Measurements from ENCODE around the gene RFX1.
A peak's percentile ranks its signal among the peaks of the same experiment; 100 is the strongest.
"Not testable (repeated sequence)": the region's sequence is repeated elsewhere in the genome, so short reads cannot be mapped to it uniquely, and the experiment has no call there.

Gene RFX1

DNA sequence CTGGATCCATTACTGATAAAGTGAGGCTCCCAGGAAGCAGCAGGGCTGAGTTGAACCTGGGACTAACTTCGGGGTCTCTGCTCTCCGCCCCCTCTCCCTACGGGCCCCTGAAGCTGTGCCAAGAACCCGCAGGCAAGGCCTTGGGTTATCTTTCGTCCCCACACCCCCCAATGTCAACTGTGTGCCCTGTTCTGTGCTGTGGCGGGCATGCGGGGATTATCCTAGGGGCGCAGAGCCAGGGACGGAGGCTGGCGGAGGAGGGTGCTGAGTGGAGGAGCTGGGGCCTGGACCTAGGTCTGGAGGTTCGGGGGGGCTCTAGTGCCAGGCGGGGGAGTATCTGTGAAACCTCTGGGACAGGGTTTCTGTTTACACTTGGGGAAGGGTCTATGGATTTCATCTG is 26.4 kb downstream of the RFX1 start:
- no peak for DNase-seq (ENCODE audit: low read depth, low spot score)

DNA sequence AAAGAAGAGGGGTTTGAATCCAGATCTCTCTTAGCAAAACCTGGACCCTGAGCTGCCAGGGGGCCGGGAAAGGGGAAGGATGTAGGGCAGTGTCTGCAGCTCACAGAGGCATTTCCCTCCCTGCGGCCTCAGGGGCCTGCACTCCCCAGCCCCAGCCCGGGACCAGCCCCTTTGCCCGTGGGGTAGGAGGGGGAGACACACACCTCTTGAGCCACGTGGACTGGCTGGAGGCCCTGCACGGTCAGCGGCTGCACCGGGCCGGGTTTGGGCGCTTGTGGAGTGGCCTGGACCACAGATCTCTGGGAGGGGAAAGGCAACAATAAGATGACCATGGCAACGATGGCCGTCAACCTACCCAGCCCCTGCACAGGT is 26.9 kb downstream of the RFX1 start:
- no peak for DNase-seq (ENCODE audit: low read depth, low spot score)

DNA sequence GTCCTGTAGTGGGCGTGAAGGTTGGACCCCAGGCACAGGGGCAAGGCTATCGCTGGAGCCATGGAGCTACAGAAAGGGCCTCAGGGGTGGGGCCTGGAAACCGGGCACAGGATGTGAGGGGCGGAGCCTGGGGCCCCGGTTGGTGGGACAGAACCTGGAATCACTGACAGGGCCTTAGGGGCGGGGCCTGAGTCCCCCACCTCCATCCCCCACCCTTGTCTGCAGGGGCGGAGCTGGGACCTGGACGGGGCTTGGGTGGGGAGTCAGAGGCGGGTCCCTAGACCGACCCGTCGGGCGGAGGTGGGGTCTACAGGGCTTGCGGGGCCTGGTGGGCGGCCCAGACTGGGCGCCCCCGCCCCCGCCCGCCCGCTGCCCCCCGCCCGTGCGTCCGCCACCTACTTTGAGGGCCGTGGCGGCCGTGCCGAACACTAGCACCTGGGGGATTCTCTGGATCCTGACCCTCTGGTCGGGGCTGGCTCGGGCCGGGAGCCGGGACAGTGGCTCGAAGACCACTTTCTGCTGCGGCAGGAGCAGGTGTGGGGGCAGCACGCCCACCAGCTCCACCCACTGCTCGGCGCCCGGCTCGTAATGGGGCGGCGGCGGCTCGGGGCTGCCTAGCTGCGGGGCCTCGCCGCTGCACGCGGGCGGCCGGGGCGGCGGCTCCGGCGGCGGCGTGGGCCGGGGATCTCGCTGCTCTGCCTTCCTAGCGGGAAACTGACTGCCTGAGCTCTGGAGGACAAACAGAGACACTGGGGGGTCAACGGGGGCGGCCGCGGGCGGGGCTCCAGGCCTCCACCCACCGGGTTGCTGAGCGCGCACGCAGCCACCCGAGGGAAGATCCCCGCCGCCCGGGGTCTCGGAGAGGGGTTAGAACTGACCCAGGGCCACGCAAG is 27.5 kb downstream of the RFX1 start:
- DNase-seq (ENCODE audit: low read depth, low spot score), result no peak

DNA sequence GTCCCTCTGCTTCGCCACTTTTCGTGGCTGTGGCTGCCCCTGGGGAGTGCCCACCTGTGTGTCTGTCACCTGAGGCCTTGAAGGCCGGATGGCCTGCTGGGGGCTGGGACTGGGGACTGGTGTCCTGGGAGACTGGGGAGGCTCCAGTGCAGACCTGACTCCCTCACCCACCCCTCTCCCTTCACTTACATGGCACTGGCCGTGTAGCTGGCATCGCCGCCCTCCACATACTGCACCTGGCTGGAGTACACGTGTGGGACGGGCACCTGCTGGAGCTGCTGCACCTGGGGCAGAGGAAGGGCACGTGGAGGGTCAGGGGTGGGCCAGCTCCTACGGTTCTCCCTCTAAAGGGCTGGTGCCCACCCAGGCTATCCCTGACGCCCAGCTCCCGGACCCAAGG is 28.3 kb downstream of the RFX1 start:
- DNase-seq (ENCODE audit: low read depth, low spot score), result no peak

DNA sequence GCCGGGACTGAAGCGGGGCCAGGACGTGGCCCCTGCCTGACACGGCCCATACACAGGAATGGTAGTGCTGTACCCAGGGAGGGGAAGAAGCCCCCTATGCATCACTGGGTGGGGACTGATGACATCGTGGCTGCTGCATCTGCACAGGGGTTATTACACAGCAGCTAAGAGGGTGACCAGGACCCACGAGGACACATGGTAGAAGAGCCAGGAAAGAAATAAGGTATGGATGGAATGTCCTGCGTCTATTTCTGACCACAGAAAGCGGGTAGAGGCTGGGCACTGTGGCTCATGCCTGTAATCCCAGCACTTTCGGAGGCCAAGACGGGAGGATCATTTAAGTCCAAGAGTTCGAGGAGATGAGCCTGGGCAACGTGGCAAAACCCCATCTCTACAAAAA is 29.7 kb downstream of the RFX1 start:
- no peak for DNase-seq (ENCODE audit: low read depth, low spot score)

DNA sequence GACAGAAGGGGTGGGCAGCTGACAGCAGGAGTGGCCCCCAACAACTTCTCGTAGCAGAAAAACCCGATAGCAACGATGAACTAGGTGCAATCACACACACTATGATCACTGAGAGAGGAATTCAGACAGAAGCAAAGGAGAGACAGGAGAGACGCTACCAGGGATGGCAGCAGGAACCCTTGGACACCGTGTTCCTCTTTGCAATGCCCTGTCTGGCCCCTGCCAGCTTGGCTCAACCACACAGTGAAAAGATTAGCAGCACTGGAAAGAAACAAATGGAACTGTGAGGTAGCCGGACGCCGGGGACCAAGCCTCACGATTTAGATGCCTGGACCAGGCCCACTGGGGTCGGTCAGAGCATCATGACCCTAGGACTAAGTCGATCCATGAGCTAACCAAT is 30.2 kb downstream of the RFX1 start:
- no peak for DNase-seq (ENCODE audit: low read depth, low spot score)

DNA sequence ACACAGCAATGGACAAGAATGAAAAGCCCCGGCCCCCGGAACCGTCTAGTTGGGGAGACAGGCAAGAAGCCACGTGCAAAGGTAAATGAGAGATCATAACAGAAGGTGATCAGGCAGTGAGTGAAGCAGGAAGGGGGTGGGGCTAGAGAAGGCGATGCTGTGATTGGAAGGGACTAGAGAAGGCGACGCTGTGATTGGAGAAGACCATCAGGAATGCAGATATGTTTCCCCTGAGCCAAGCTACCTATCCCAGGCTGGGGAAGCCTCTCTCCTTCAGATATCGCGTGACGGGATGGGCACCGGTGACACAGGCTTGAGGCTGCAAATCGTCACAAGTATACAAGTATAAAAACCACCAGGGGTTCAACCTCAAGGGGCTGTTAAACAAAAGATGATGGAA is 32.0 kb downstream of the RFX1 start:
- no peak for DNase-seq (ENCODE audit: low read depth, low spot score)

DNA sequence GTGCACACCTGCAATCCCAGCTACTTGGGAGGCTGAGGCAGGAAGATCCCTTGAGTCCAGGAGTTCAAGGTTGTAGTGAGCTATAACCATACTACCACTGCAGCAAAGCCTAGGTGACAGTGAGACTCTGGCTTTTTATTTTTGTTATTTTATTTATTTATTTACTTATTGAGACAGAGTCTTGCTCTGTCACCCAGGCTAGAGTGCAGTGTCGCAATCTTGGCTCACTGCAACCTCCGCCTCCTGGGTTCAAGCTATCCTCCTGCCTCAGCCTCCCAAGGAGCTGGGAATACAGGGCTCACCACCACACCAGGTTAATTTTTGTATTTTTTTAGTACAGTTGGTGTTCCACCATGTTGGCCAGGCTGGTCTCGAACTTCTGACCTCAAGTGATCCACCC is 32.6 kb downstream of the RFX1 start:
- DNase-seq (ENCODE audit: low read depth, low spot score), result not testable (repeated sequence)

DNA sequence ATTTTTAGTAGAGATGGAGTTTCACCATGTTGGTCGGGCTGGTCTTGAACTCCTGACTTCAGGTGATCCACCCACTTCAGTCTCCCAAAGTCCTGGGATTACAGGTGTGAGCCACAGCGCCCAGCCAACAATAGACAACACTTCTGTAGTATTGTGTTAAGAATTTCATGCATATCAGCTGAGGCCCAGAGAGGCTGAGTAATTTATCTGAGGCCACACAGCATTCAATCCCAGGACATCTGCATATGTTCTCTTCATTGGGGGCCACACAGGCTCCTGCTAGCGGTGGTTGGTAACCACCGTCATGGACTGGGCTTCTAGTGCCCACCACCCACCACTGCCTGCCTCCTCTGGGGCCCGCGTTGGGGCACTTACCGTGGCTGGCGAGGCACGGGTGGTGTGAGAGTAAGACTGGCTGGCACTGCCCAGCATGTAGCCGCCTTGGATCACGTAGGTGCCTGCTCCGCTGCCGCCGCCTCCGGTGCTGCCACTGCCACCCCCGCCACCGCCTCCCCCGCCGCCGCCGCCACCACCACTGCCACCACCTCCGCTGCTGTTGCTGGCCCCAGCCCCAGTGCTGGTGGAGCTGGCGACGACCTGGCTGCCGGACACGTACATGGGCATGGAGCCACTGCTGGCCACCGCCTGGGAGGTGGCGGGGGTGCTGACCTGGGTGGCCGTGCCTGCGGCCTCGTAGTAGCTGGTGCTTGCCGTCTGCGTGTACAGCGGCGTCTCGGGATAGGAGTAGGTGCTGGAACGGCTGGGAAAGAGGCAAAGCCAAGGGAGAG is 33.6 kb downstream of the RFX1 start:
- no peak for DNase-seq (ENCODE audit: low read depth, low spot score)

DNA sequence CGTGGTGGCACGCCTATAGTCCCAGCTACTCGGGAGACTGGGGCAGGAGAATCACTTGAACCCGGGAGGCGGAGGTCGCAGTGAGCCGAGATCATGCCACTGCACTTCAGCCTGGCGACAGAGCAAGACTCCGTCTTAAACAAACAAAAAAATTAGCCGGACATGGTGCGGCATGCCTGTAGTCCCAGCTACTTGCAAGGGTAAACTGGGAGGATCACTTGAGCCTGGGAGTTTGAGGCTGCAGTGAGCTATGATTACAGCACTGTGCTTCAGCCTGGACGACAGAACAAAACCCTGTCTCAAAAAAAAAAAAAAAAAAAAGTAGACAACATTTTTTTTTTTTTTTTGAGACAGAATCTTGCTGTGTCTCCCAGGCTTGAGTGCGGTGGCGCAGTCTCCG is 34.3 kb downstream of the RFX1 start:
- DNase-seq (ENCODE audit: low read depth, low spot score), result not testable (repeated sequence)

DNA sequence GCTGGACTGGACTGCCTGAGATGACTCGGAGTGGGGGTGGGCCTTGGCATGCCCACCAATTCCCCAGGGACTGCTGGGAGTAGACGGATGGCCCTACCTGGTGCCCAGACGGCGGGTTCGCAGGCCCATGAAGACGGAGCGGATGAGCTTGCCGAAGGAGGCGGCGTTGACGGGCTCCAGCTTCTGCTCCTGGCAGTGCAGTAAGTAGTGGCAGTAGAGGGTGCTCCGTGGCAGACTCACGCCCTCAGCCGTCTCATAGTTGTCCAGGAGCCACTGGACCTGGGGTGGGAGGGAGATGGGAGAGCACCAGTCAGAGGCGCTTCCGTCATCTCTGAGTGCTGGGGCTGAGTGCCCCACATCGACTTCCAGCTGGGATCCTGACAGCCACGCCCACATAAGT is 36.2 kb downstream of the RFX1 start:
- no peak for DNase-seq (ENCODE audit: low read depth, low spot score)

DNA sequence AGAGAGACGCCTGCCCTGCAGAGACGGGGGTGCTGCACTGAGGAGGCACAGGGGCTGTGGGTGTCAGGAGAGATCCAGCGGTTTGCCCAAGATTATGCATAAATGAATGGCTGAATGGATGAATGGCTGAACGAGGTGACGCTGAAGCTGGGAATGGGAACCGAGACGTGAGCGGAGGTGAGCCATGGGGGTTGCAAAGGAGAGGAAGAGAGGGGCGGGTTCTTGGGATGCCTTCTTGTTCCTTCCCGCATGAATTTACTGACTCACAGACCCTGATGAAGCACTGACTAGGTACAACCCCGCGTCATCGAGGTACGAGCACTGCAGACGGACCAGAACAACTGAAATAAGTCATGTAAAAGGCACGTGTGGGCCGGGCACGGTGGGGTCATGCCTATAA is 37.1 kb downstream of the RFX1 start:
- DNase-seq (ENCODE audit: low read depth, low spot score), result no peak

DNA sequence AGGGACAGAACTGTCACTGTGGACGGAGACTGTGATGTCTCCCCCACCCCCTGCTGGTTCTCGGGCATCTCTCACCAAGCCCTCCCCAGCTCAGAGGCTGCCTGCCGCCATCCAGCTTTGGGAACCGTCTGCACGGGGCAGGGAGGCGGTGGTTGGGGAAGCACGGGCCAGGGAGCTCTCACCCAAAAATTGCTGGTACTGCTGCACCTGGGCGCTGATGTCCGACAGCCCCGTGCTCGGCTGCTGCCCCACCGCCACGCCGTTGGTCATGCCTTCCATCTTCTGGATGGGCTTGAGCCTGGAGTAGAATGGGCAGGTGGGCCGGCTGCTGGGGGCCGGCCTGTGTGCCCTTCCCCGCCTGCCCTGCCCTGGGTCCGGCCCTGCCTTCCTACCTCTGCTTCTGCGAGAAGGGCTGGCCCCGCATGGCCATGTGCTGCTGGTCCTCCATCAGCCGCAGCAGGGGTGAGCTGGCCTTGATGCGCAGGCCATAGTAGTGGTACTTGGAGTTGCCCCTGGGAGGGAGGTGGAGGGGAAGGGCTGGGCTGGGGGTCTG is 37.7 kb downstream of the RFX1 start:
- no peak for DNase-seq (ENCODE audit: low read depth, low spot score)

DNA sequence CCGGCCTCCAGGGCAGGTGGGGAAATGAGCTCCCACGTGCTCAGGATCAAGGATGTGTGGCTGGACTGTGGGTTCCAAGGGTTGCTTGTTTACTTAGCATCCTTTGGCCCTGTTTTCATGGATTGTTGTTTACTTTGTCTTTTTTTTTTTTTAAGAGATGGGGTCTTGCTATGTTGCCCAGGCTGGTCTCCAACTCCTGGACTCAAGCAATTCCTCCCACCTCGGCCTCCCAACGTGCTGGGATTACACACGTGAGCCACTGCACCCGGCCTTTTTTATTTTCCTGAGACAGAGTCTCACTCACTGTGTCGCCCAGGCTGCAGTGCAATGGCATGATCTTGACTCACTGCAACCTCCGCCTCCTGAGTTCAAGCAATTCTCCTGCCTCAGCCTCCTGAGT is 38.9 kb downstream of the RFX1 start:
- not testable (repeated sequence) for DNase-seq (ENCODE audit: low read depth, low spot score)

DNA sequence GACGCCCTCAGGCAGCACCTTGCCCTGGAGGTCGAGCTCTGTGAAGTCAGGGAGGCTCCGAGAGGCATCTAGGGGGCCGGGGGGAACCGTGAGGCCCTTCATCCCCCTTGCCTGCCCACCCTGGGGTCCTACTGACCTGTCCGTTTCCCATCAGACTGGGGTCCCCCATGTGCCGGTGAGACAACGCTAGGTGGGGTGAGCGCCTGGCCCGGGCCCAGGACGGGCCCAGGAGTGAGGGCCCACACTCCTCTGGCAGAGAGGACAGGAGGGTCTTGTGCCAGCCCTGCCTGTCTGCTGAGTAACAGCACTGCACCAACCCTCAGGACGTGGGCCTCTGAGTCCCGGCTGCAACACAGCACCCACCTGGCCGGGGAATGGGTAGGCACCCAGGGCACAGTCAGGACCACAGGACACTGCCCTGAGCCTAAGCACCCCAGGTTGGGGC is 39.4 kb downstream of the RFX1 start:
- DNase-seq (ENCODE audit: low read depth, low spot score), result no peak

DNA sequence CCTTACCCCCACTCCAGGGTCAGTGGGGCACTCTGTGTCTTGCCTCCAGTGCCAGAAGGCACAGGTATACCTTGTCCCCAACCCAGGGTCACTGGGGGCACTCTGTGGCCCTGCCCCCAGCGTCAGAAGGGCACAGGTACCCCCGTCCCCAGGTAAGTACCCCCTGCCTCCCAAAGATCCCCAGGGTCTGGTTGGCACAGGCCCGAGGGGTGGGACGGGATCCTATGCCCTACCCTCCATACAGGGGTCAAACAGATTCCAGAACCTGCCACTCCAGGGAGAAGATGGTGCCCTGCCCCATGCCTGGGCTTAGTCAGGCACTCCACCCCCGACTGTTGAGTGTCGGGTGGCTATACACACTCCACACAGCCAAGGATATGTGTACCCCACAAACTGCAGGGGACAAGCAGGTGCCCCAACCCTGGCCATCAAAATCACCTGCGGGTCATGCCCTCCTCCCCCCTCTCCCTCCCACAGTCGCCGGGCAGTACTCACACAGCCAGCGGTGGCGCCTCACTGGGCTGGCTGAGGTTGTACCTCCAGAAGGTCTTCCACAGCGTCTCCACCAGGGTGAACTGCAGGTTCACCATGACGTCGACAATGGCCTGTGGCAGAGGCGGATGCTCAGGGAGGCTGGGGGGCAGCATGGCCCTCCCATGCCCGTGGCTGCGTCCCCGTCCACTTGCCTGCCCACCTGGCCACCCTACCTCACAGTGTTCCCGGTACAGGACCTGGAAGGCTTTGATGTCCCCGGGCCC is 40.0 kb downstream of the RFX1 start:
- DNase-seq (ENCODE audit: low read depth, low spot score), result no peak

DNA sequence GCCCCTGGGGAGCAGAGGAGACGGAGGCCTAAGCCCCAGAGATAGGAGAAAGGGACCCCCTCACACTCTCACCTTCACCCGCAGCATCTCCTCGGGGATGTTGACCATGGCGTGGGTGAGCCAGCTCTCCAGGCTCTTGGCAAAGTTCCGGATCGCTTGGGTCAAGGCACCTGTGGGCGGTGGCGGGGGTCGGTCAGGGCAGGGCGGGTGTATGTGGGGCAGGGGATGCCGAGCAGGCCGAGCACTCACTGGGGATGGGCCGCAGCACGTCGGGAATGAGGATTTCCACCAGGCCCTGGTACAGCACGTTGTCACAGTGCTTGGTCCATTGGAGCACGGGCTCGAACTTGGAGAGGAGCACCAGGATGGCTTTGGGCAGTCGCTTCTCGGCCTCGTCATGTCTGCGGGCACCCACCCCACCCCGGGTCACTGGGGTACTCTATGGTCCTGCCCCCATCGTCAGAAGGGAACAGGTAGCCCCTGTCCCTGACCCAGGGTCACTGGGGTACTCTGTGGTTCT is 40.7 kb downstream of the RFX1 start:
- no peak for DNase-seq (ENCODE audit: low read depth, low spot score)

DNA sequence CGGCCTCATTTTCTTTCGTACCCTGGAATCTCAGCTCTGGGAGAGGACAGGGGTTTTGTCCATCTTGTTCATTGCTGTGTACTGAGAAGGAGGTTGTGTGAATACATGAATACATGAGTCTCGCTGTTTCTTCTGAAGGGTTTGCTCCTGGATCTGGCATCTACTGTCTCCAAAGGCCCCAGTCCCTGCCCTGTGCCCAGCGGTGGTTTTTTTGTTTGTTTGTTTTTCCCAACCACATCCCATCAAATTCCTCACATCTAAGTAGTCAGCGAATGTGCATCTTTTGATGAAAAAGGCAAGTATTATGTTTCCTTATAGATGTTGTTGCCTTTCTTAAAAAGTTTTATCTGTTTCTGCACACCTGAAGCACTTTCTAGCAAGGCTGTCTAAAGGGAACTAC is 41.3 kb downstream of the RFX1 start:
- peak; percentile 50 for DNase-seq (ENCODE audit: low read depth, low spot score)

DNA sequence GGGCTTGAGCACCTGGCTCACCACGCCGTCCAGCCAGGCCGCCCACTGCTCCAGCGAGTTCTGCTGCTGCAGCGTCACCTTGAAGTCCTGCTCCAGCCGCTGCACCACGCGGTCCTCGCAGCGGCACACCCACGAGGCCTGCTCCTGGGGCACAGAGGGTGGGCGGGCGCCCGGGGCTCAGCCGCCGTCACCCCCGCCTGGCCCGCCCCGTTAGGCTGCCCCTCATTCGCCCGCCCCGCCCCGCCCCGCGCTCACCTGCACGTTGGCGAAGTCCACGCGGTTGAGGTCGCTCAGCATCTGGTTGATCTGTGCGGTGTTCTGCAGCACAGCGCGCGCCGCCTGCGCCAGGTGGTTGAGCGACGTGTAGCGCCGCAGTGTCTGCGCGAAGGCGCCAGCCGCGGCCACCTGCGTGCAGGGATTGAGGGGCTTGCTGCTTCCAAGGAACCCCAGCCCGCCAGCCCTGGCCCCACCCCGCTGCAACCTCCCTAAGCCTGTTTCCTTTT is 42.5 kb downstream of the RFX1 start:
- no peak for DNase-seq (ENCODE audit: low read depth, low spot score)

DNA sequence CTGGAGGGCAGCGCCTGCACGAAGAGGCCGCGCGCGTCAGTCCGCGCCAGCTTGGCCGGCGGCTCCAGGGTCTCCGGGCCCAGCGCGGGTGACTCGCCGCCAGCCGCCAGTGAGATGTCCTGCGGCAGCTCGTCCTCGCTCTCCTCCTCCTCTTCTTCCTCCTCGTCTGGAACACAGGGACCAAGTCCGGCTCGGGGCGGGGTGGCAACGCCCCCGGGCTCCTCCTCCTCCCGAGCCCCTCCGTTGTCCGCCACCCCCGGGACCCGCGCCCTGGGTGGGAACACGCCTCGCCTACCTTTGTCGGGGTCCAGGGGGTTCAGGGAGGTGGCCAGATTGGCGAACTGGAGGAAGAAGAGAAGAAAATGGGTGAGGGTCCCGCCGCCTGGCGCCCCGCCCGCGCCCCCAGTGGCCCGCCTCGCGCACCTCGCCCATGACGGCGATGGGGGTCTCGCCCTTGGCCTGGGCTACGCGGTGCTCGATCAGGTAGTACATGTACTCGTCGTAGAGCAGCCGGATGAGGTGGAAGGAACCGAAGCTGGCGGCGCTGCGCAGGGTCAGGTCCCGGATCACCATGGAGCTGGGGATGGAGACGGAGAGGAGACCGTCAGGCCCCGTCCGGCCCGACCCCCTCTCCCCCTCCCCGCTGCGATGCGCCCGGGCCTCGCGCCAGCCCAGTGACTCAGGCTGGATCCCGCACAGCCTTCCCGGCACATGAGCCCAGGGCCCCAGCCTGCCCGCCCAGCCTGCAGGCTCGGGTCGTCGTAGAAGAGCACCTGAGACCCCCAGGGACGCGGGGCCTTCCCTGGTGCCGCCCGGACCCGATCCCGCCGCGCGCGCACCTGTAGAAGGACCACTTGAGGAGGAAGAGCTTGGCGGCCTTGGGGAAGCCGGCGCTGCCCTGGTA is 43.2 kb downstream of the RFX1 start:
- DNase-seq (ENCODE audit: low read depth, low spot score), result no peak
